Measurements from ENCODE around the gene DBF4B.
"Not testable (repeated sequence)": the region's sequence is repeated elsewhere in the genome, so short reads cannot be mapped to it uniquely, and the experiment has no call there.

The DBF4B gene, protein sequence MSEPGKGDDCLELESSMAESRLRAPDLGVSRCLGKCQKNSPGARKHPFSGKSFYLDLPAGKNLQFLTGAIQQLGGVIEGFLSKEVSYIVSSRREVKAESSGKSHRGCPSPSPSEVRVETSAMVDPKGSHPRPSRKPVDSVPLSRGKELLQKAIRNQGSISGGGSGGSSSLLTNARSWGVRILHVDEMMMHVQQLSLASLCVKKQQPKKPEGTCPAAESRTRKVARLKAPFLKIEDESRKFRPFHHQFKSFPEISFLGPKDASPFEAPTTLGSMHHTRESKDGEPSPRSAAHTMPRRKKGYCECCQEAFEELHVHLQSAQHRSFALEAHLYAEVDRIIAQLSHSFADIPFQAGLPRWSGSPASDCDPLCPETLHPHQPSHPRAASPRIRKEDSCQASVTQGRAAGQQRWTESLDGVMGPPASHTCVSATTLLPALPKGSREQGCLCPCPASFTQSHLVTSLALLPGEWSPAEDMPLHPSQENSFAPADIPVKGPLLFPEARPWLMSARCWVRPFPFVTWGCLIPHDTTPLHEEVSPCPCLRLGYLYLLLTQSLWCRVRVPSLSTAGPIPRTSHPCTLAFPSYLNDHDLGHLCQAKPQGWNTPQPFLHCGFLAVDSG

DNA sequence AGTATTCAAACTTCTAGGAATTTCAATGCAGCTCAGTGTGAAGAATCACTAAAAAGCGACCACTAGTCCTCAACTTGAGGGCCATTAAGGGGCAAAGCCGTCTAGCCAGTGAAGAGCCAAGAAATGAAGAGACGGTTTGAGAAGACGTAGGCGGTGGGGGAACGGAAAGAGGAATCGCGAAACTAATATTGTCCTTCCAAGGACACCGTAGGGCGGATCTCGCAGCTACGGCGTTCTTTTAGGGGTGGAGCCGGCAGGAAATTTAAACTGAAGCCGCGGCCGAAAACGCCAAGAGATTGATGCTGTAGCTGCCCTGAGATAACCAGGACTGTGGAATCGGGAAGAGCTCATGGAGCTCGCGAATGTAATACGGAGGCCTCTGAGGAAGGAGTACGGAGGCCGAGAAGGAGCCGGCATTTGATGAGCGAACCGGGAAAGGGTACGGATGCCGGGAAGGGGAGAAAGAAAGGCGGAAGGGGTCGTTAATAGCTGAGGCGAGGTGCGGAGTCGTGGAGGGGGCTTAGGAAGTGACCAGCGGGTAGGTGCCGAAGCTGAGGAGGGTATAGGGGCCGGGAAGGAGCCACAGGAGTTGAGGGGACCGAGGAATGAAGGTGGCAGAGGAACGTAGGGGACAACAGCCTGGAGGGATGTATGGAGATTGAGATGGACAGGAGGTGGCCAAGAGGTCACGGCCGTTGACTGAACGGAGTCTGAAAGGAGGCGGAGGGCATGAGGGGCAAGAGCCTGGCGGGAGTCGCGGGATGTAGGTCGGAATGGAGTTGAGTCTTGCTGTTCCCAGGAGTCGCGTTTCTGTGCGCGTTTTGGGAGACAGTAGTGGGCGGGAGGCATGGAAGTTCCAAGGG is at the start of gene DBF4B:
TSS of gene DBF4B (plus strand) at position 265 of the 863 bp plus-strand sequence. CDS start at position 421, 156 bp downstream.
- in situ Hi-C loops (cut with MboI; ENCODE audit: low pct_unique_long_range_greater_than_20kb, low sequenced_read_pairs) = no loop called here
- DNase-seq = peak; percentile 95

DNA sequence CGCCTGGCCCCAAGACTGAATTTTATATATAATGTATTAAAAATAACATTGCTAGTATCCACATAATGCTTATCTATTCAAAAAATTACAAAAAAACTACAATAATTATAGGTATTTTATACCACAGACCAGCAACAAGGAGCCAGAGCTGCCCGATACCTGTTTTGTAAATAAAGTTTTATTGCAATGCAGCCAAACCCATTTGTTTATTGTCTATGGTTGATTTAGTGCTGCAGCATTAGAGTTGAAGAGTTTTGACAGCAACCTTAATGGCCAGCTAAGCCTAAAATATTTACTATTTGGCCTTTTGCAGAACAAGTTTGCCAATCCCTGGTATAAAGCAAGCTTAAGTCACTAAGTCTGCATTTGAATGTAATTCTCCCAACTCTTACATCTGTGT is 46.6 kb upstream of the DBF4B start:
- in situ Hi-C loops (cut with MboI; ENCODE audit: low pct_unique_long_range_greater_than_20kb, low sequenced_read_pairs) = no loop called here
- no peak for DNase-seq

DNA sequence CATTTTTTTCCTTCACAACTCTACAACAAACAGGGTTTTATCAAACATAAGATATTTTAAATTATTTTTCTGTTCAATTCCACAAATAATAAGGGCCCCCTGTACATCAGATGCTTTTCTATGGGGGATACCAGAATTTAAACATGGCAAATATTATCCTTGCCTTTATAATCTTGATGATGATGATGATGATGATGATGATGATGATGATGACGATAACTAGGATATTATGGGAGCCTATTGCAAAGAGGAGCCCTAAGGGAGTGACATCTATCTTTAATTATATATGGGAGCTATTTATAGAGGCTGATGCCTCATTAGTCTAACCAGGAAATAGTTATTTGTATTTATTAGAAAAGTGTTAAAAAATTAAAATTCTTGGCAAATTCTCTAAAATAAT is 45.4 kb upstream of the DBF4B start:
- in situ Hi-C loops (cut with MboI; ENCODE audit: low pct_unique_long_range_greater_than_20kb, low sequenced_read_pairs) = no loop called here
- DNase-seq = no peak

DNA sequence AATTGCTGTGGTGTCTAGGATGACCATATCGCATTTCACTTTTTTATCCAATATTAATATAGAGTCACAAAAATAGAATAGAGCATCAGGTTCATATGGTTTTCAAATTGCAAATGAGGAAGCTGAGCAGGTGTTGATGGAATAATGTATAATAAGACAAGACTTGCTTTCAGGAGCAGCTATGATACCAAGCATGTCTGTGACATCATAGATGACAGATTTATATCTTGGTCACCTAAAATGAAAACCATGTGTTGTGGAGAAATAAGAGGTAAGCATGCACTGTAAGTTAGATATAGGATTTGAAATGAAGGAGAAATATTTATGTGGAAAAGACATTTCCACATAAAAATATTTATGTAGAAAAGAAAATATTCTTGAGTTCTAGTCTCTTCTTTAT is 43.6 kb upstream of the DBF4B start:
- DNase-seq = no peak
- in situ Hi-C loops (cut with MboI; ENCODE audit: low pct_unique_long_range_greater_than_20kb, low sequenced_read_pairs) = no loop called here

DNA sequence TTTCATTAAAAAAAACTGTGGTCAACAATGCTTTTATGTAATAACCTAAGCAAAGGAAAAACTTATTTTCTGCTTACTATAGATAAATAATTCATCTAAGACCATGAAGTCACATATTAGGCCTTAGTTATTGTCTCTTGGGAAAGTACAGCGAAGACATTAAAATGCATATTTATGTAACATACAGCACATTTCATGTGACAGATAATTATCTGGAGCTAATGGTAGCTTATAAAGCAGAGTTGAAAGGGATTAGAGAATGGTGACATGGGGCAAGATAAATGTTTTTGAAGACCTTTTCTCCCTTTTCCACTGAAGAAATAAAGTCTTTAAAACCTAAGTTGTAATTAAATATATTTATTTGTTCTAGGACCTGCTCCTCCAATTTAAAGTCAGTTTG is 42.5 kb upstream of the DBF4B start:
- in situ Hi-C loops (cut with MboI; ENCODE audit: low pct_unique_long_range_greater_than_20kb, low sequenced_read_pairs) = no loop called here
- DNase-seq = no peak

DNA sequence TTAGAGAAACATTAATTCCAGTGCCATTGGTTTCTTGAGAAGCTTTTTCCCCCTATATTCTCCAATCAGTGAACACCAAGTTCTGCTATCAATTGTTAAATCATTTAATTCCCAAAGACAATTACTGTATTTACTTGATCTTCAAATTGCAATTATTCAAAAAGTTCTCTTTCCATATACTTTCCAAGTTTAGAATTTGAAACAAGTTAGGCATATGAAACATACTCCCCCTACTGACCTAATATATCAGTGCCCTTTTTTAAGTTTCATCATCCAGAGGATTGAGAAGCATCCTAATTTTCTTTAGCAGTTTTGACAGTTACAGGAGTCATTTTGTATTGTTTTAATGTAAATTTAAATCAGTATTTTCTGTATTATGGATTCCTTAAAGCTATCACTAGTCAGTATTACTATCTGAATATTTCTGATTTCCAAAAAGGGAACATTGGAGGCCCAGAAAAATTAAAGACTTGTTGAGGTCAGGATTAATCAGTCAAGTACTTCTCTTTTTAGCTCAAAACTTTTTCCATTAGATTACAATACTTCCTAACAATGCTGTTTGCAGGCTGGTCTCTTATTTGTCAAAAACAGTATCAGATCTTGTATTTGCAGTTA is 35.9 kb upstream of the DBF4B start:
- peak; percentile 61 for DNase-seq
- in situ Hi-C loops (cut with MboI; ENCODE audit: low pct_unique_long_range_greater_than_20kb, low sequenced_read_pairs) = no loop called here

DNA sequence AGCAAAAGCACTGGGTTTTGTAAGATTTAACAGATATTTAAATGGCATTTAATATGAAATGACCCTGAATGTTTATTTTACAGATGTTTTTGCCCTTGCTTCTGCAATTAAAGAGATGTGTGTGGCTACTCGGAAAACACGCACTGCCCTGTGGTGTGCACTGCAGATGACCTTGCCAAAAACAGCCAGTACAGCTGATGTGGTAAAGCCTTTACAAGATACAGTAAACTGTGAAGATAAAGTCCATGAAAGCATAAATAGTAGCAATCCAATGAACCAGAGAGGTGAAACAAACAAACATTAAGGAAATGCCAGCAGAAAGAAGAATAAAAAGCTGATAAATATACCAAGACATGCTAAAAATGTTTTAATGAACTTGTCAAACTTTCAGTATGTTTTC is 34.6 kb upstream of the DBF4B start:
- in situ Hi-C loops (cut with MboI; ENCODE audit: low pct_unique_long_range_greater_than_20kb, low sequenced_read_pairs) = no loop called here
- no peak for DNase-seq

DNA sequence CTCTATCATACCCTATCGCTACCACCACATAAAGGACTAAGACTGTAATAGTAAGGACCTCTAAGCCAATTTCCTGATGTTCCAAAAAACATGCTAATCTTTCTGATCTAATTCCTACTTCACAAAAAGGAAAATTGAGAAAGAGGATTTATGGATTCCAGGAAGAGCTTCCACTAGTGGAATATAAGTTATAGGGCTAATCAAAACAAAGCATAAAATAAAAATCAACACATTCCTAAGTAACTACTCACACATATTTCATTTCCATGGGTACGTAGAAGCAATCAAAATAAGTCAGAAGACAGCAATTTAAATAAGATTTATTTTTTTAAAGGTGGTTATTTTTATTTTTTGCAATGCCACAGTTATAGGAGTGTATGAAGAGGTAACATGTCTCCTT is 31.3 kb upstream of the DBF4B start:
- DNase-seq = no peak
- in situ Hi-C loops (cut with MboI; ENCODE audit: low pct_unique_long_range_greater_than_20kb, low sequenced_read_pairs) = no loop called here

DNA sequence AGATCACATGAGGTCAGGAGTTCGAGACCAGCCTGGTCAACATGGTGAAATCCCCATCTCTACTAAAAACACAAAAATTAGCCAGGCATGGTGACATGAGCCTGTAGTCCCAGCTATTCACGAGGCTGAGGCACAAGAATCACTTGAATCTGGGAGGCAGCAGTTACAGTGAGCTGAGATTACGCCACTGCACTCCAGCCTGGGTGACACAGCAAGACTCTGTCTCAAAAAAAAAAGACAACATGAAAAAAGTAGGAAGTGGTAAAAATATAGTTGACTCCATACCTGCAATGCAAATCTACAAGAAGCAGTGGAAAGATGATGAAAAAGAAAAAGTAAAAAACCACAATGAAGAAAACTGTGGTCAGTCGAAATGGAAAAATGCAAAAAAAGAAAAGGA is 25.2 kb upstream of the DBF4B start:
- in situ Hi-C loops (cut with MboI; ENCODE audit: low pct_unique_long_range_greater_than_20kb, low sequenced_read_pairs) = not testable (repeated sequence)
- peak; percentile 61 for DNase-seq

DNA sequence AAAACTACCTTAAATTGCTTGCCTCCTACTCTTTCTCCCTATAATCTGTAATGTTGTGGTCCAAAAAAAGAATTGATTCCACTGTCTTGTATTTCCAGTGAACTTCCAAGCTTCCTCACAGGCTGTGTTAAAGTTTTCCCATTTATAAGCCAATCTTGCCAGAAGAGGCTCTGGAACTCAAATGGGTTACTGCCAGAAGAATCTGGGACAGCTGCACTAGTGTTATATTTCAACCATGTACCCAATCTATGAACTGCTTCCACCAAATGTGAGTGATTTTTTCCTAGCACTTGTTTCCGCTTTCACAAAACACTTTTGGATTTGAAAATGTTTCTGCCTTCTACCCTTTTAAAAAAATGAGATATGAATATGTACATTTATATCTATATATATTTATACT is 20.7 kb upstream of the DBF4B start:
- no peak for DNase-seq
- in situ Hi-C loops (cut with MboI; ENCODE audit: low pct_unique_long_range_greater_than_20kb, low sequenced_read_pairs) = no loop called here

DNA sequence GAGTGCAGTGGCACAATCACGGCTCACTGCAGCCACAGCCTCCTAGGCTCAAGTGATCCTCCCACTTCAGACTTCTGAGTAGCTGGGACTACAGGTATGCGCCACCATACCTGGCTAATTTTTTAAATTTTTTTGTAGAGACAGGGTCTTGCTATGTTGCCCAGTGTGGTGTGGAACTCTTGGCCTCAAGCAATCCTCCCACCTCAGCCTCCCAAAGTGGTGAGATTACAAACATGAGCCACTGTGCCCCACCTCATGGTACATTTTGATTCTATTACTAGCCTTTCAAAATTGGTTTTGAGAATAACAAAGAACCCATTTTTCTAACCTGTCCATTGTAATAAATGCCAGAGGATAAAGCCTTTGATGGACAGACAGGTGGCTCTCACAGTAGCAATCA is 20.3 kb upstream of the DBF4B start:
- in situ Hi-C loops (cut with MboI; ENCODE audit: low pct_unique_long_range_greater_than_20kb, low sequenced_read_pairs) = no loop called here
- DNase-seq = no peak

DNA sequence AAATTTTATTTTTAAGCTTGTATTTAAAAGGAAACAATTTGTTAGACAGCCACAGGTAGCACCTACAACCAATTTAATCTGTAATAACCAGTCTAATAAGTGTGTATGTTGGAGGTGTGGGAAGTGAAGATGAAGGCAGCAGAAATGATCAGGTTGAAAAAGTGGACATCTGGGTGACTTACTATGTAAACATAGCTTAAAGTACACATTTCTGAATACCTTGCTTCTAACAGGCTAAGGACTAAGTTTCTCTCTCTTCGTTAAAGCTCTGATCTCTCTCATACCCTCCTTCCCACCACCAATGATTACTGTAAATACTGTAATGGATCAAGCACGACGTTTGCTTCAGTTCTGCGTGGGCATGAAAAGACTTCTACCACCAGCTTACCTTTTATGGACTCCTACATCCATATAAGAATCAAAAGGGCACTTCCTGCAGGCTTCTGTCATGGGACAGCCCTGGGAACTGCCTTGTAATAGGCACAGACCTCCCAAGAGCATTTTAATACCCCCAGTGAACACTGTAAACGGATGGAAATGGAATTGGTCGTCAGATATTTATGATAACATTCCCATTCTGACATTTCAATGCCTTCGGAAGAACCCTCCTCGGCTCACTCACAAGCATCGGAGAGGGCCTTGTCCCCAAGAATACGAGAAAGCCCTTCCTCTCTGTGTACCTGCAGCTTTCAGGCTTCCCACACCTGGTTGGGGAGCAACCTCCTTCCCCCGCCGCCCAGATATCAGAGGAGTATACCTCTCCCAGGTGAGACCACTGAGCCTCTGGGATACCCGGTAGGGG is 19.6 kb upstream of the DBF4B start:
- DNase-seq = no peak
- in situ Hi-C loops (cut with MboI; ENCODE audit: low pct_unique_long_range_greater_than_20kb, low sequenced_read_pairs) = no loop called here

DNA sequence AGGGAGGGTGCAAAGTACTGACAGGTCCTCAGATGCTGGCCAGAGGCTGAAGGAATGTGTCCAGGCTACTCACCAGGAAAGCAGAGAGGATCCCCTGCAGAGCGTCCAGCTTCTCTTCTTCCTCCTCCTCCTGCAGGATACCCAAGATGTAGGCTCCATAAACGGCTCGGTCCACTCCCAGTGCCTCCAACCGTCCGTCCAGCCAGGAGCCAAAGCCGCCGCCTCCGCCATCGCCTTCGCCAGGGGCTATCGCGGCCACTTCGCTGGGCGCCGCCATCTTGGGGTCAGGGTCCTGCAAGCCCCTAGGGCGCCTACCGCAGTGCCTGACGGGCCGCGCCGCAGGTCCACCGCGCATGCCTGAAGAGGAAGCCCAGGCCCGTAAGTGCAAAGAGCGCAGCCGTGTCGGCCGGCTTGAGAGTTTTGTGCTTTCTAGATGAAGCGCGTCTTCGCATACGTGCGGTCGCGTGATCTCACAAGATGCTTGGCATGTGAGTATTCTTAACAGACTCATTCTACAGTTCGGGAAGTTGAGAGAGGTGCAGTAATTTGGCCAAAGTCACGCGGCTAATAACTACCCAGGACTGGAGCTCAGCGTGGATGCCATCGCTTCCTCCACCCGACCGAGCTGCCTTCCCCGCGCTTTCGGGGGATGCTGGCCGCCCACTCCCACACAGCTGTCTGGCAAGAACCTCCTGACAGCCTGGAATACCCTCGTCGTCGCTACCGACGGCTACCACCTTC is 18.8 kb upstream of the DBF4B start, which contains the start of gene CCDC43:
TSS of gene CCDC43 (minus strand) at position 300 of the 741 bp plus-strand sequence. CDS start at position 277, 23 bp downstream.
- DNase-seq = peak; percentile 94
- in situ Hi-C loops (cut with MboI; ENCODE audit: low pct_unique_long_range_greater_than_20kb, low sequenced_read_pairs) = no loop called here

DNA sequence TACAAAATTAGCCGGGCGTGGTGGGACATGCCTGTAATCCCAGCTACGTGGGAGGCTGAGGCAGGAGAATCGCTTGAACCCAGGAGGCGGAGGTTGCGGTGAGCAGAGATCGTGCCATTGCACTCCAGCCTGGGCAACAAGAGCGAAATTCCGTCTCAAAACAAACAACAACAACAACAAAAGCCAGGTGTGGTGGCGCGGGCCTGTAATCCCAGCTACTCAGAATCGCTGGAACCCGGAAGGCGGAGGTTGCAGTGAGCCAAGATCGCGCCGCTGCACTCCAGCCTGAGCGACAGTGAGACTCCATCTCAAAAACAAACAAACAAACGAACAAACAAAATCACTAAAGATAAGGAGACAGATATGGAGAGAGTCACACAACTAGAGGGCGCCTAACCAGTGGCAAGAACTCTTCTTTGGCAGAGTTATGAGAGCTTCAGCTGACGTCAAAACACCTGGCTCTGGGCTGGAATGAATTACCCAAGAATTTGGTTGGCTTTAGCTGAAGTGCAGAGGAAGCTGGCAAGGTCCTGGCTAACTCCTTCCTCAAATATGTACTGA is 17.6 kb upstream of the DBF4B start:
- DNase-seq = peak; percentile 58
- in situ Hi-C loops (cut with MboI; ENCODE audit: low pct_unique_long_range_greater_than_20kb, low sequenced_read_pairs) = not testable (repeated sequence)

DNA sequence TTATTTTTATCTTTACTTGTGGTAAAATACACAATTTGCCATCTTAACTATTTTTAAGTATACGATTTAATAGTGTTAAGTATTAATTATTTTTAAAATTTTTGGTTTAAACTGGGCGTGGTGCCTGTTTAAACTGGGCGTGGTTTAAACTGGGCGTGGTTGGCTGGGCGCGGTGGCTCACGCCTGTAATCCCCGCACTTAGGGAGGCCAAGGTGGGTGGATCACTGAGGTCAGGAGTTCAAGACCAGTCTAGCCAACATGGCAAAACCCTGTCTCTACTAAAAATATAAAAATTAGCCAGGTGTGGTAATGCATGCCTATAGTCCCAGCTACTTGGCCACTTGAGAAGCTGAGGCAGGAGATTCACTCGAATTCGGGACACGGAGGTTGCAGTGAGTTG is 14.9 kb upstream of the DBF4B start:
- in situ Hi-C loops (cut with MboI; ENCODE audit: low pct_unique_long_range_greater_than_20kb, low sequenced_read_pairs) = no loop called here
- DNase-seq = no peak

DNA sequence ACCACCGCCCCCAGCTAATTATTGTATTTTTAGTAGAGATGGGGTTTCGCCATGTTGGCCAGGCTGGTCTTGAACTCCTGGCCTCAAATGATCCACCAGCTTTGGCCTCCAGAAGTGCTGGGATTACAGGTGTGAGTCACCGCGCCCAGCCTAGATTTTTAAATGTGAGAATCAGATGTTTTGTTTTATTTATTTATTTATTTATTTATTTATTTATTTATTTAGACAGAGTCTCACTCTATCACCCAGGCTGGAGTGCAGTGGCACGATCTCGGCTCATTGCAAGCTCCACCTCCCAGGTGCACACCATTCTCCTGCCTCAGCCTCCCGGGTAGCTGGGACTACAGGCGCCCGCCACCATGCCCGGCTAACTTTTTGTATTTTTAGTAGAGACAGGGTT is 8.2 kb upstream of the DBF4B start:
- DNase-seq; in situ Hi-C loops (cut with MboI; ENCODE audit: low pct_unique_long_range_greater_than_20kb, low sequenced_read_pairs): not testable (repeated sequence)

DNA sequence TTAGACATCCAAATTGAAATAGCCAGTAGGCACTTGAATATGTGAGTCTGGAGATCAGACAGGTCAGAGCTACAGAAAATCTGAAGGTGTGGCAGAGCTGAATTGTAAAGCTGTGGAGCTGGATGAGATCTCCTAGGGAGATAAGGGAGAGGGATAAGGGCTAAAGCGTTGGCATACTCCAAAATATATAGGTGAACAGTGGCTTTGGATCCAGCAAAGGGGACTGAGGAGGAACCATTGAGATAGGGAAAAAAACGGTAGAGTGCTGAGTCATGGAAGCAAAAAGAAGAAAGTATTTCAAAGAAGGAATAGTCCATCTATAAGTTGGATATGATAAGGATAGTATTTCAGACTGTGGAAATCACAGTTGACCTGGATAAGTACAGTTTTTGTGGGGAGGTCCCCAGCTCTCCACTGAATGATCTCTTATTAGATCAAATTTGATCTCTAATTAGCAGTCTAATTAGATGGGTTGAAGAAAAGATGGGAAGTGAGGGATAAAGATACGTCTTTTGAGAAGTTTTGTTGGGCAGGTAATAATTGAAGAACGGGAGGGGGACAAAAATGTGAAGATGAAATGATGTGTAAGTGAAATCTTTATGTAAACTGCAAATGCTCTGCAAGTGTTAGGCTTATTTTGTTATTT is 587 bp upstream of the DBF4B start:
- DNase-seq = no peak
- in situ Hi-C loops (cut with MboI; ENCODE audit: low pct_unique_long_range_greater_than_20kb, low sequenced_read_pairs) = no loop called here

Data from KBM-7 (cell line).